IMR-90 (cell line): ENCODE data around the gene TCFL5.
A peak's percentile ranks its signal among the peaks of the same experiment; 100 is the strongest.

Experiments
- BHLHE40 ChIP-seq: fragments of 150-350 bp; IDR thresholded peaks from 2 replicates; pipeline ENCODE4 v1.6.1; 2016; ENCODE audit warnings: mild to moderate bottlenecking, low read depth, low read length
- CEBPB ChIP-seq: IDR thresholded peaks from 2 replicates; pipeline ENCODE4 v1.6.1; 2012; ENCODE audit warnings: low read depth, low read length, improper control_type of control experiment
- CHD1 ChIP-seq: IDR thresholded peaks from 2 replicates; pipeline ENCODE4 v1.6.1; 2012; ENCODE audit warnings: low read depth, low read length, improper control_type of control experiment
- CTCF ChIP-seq: conservative IDR thresholded peaks from 2 replicates; pipeline ENCODE4 v1.5.1; 2012; ENCODE audit warnings: mild to moderate bottlenecking, low read depth, low read length, improper control_type of control experiment
- FOS ChIP-seq: fragments of 150-350 bp; IDR thresholded peaks from 2 replicates; pipeline ENCODE4 v1.6.1; 2016; ENCODE audit warnings: low read depth, low read length
- POLR2A ChIP-seq: IDR thresholded peaks from 2 replicates; pipeline ENCODE4 v1.6.1; 2012; ENCODE audit warnings: mild to moderate bottlenecking, low read depth, low read length
- RAD21 ChIP-seq: IDR thresholded peaks from 2 replicates; pipeline ENCODE4 v1.6.1; 2012; ENCODE audit warnings: low read length, improper control_type of control experiment
- RCOR1 ChIP-seq: IDR thresholded peaks from 2 replicates; pipeline ENCODE4 v1.6.1; 2012; ENCODE audit warnings: mild to moderate bottlenecking, low read length, improper control_type of control experiment; ENCODE audit not compliant: insufficient replicate concordance
- RFX5 ChIP-seq: IDR thresholded peaks from 2 replicates; pipeline ENCODE4 v1.8.0; 2012; ENCODE audit warnings: low read depth, mild to moderate bottlenecking, low read length, moderate library complexity
- SMC3 ChIP-seq: fragments of 150-350 bp; IDR thresholded peaks from 2 replicates; pipeline ENCODE4 v1.6.1; 2016; ENCODE audit warnings: low read depth, mild to moderate bottlenecking, antibody characterized with exemption, low read length, moderate library complexity
- USF2 ChIP-seq: fragments of 150-350 bp; IDR thresholded peaks from 2 replicates; pipeline ENCODE4 v1.6.1; 2017; ENCODE audit warnings: mild to moderate bottlenecking, antibody characterized with exemption, low read length, low read depth

- TF ChIP-seq CTCF (no peak), POLR2A (peak; percentile 85), RCOR1 (no peak), RAD21 (no peak), SMC3 (no peak), FOS (no peak), USF2 (0 out of 2 replicates have a peak, but pooled peaks have one; percentile 2), CHD1 (no peak), RFX5 (no peak), BHLHE40 (no peak; the same call in 1 of the 2 replicates), CEBPB (no peak)
These were observed 67.5 kb downstream of the TCFL5 start for GRCh38 chr20:62794007-62794724.
